ENCODE results near the gene ZNF532.

The ZNF532 gene

GRCh38 chr18:58983260-58984155, 118.8 kb downstream of the ZNF532 start:
- no peak for DNase-seq

DNA sequence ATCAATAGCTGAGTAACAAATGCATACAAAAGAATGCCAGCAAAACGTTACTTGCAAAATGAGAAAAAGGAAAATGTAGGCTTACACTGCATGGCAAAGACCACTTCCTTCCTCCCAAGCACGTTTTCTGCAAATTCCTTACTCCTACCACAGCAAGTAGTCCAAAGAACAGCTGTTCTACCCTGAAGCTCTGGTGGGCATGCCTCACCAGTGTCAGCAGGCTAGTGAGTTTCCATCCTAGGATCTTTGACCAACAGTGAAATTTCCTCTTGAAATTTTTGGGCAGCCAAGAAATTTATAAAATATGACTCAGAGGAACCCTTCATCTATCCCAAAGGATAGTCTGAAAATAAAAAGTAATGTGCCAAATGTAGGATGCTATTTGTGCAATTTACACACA, 123.9 kb downstream of the ZNF532 start:
- no peak for DNase-seq

- no peak for DNase-seq
Measured at GRCh38 chr18:58989184-58989759, 124.6 kb downstream of the ZNF532 start.

DNA sequence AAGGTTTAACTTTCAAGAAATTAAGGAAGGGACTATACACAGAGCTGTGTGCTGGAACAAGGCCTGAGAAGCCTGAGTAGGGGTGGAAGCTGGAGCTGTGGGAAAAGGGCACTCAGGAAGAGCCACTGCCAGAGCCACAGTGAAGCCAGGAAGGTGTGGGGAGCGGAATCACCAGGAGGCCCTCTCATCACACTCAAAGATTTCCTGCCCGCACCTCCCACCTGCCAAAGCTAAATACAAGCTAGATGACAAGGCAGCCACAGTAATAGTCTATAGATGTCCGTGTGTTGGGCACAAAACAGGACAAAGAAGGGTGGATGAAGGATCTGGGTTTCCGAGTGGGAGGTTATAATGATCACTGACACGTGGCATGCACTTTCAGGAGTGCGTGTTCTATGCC, 126.0 kb downstream of the ZNF532 start:
- DNase-seq = no peak

DNA sequence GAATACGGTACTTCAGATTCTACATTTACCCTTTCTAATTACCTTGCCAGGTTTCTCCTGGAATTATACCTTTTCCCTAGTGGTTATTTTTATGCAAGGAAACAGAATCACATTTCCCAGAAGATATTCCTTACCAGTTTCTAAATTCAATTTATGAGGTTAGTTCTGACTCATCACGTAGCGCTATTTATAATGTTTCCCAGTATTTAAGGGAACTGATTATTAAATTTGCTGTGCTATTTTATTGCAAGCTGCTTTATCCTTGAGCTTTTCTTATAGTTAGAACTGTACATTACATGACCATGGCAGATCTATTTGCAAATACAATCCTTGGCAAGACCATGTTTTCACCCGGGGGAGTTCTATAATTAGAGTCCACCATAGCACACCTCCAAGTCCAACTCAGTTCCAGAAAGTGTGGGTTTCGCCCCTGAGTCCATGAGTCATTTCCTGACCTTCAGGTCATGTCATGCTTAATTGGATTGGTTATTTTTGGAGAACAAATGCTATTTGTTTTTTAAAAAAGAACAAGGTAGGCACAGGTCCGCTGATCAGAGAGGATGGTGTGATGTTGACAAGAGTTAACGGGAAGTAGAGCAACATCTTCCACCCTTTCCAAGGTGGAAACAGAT, 126.6 kb downstream of the ZNF532 start:
- DNase-seq = no peak

DNA sequence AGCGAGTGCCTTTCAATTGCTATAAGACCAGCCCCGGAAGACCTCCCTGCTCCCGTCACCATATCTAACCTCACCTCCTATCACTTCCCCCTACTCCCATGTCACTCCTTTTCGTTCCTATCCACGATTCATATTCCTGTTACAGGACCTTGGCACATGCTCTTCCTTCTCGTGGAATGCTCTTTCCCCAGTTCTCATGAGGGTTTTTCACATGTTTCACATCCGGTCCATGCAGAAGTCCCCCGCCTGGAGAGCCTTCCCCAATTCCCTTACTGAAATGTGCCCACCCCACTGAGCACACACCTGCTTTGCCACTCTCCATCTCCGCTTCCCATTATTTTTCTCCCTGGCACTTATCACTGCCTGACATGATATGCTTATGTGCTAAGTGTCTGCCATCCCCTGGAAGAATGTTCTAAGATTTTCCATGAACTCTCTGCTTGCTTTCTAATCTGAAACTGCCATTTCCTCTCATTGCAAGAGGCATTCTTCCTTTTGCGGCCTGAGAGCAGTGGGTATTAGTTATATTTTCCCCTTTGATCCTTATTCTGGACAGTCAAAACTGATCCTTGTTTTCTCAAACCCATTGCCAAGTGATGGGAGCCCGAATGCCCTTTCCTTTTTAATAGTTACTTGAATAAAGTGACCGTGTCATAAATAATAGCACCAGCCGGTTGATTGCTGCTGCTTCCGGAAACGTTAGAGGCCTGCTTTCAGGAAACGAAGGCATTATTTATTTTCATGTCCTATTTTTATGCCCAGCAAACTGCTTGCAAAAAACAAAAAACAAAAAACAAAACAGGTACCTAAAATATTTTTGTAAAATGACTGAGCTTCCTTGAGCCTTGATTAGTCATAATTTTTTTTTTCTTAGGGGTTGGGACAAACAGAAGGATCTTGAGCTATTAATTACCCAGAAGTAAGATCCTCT, 127.9 kb downstream of the ZNF532 start:
- DNase-seq = no peak

- DNase-seq = no peak
Measured at GRCh38 chr18:58993260-58993659, 128.6 kb downstream of the ZNF532 start.

- DNase-seq = no peak
Measured at GRCh38 chr18:58995663-58996062, 131.0 kb downstream of the ZNF532 start.

GRCh38 chr18:58996131-58996641, 131.5 kb downstream of the ZNF532 start:
- no peak for DNase-seq

GRCh38 chr18:58996696-58997095, 132.0 kb downstream of the ZNF532 start:
- DNase-seq = no peak

DNA sequence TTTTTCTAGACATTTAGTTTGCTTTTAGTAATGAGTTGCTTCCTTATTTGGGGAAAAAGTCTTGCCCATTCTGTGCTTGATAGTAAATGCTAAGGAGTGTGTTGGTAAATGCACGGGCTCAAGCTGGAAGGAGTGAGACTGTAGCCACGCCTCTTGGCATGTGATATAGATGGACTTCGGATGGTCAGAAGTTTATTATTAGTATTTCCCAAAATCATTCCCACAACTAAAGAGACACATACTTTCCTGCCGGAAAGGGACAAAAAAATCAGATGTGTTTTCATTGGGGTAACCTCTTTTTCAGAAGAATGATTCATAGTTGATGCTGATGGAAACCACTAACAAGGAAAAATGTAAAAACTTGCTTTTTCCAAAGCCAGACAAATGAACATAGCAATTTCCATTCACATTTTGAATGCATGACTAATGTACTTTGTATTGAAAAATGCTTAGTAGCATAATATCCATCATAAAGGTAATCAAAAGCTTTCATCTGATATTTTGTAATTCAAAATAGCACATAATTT, 133.2 kb downstream of the ZNF532 start:
- no peak for DNase-seq

GRCh38 chr18:58998401-58999203, 133.9 kb downstream of the ZNF532 start:
- DNase-seq = no peak

DNA sequence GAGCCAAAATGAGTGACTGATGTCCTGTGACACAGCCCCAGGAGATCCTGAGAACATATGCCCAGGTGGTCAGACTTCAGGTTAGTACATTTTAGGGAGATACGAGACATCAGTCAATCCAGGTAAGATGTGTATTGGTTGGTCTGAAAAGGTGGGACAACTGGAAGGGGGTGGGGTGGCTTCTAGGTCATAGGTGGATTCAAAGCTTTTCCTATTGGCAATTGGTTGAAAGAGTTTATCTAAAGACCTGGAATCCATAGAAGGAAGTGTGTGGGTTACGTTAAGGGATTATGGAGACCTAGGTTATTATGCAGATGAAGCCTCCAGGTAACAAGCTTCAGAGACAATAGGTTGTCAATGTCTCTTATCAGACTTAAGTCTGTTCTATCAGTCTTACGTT, 136.5 kb downstream of the ZNF532 start:
- no peak for DNase-seq

DNA sequence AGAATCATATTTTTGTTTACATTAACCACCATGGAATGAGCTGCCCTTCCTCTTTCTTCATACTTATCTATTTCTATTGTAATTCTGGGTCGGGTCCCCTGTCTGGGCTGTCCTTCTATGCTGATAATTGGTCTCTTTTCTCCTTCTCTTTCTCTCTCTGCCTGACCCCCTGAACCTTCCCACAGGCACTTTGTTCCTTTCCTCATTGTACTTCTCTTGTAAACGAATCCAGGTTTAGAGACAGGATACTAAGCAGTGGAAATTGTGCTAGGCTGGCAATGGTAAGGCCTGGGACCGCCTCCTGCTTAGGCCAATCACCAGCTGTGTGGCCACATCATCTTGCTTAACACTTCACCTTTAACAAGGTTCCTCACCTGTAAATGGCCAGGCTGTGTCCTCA, 137.0 kb downstream of the ZNF532 start:
- no peak for DNase-seq

DNA sequence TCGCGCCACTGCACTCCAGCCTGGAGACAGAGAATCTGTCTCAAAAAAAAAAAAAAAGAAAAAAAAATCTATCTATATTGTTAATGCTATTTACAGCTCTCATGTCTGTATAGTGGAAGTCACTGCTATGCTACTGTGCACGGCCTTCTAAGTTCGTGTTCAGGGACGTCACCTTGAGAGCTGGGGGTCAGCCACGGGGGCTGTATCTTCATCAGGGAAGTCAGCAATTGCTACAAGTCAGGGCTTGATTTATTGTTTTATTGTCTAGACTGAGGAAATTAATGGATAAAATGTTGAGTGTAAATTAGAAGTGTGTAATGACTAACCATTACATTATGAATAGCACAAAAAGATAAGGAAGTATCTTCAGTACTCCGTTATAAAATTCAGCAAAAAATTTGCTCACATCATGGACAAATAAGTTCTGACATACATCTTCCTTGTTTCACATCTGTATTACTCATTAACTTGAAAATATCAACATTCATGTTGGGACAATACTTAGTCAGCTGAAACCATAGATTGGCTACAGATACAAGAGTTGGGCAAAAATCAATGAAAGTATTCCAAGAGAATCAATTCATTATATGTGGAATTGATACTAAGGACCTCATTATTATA, 138.4 kb downstream of the ZNF532 start:
- DNase-seq = no peak

- no peak for DNase-seq
Measured at GRCh38 chr18:59005262-59005661, 140.6 kb downstream of the ZNF532 start.

GRCh38 chr18:59006461-59007067, 141.9 kb downstream of the ZNF532 start:
- no peak for DNase-seq

DNA sequence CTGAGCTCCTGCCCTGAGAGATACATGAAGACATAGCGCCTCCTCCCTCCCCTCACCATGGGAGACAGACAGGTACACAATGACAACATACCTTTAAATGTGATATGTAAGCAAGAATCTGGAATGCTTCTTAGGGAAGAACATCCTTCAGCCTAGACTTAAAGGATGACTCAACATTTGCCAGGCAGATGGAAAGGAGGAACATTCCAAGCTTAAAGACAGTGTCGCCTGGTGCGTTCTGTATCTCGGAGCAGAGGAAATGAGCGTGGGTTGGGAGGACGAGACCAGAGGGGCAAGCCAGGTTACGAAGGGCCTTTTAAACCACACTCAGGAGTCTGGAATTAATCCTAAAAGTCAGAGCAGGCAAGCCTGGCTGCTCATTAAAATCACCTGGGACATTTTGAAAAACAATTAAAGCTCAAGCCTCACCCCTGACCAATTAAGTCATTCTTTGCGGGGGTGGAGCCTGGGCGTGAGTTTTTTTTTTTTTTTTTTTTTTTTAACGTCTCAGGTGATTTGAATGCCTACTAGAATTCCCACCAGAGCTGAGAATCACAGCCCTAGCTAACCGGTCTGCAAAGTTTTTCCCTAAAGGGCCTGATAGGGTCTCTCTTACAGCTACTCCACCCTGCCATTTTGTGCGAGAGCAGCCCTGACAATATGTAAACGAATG, 143.8 kb downstream of the ZNF532 start:
- no peak for DNase-seq

DNA sequence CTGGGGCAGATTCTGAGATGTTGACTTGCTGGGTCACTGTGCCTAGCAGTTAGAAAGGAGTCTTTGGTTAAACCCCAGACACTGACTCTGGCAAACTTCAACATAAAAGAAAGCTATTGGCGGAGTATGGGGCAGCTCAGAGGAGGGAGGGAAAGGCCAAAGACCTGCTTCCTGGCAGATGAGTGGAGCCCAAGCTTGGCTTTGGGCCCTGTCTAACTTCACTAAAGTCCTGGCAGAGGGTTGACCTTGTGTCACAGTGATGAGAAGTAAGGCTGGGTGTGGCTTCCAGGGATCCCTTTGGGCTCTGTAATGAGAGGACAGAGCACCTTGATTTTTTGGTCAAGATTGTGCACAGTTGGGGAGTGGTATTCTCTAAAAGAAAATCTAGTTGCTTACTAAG, 145.2 kb downstream of the ZNF532 start:
- DNase-seq = no peak

- no peak for DNase-seq
Measured at GRCh38 chr18:59011289-59011688, 146.6 kb downstream of the ZNF532 start.
